SK-N-MC (cell line): Measurements from ENCODE around the gene DCHS2.

Source experiments
- EZH2 ChIP-seq: fragments of 200-600 bp; sonication (generic); IDR thresholded peaks from one replicate; pipeline ENCODE4 v1.6.1; 2017; ENCODE audit warnings: antibody characterized with exemption
- POLR2AphosphoS5 ChIP-seq: IDR thresholded peaks from 2 replicates; pipeline ENCODE4 v1.6.1; 2012; ENCODE audit warnings: mild to moderate bottlenecking, low read depth, low read length, borderline replicate concordance

DNA sequence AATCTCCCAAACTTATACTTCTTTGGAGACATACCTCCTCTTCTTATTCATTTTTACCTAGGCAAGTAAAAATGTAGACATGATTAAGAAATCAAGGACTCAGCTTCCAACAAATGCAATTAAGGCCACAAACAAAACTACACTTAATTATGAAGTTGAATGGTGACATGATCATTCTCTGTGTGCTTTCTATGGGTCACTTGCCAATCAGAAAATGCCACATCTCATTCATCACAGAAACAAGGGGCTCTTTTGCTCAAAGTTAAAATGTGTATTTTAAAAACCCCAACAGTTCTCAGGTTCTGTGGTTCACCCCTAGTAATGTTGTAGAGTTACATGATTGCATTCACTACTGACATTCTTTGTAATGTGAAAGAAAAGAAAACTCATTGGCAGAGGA is 273.5 kb downstream of the DCHS2 start:
- TF ChIP-seq POLR2AphosphoS5 (no peak), EZH2 (no peak)
